GM12892 (cell line): ENCODE measurements around the gene AOPEP.

Source experiments
- DNase-seq: peaks from one replicate; pipeline ENCODE4 v3.0.0; 2011; ENCODE audit not compliant: insufficient read length
- FAIRE-seq: peaks from 2 replicates; lab custom pipeline; 2011; peaks lifted over from hg19 to GRCh38; lab: Jason Lieb, UNC
- POLR2A ChIP-seq: IDR thresholded peaks from 2 replicates; pipeline ENCODE4 v1.6.1; 2011; ENCODE audit warnings: low read depth, low read length, control low read depth
- POLR2AphosphoS5 ChIP-seq: IDR thresholded peaks from 2 replicates; pipeline ENCODE4 v1.6.1; 2011; ENCODE audit warnings: low read depth, low read length, control low read depth
- TAF1 ChIP-seq: IDR thresholded peaks from 2 replicates; pipeline ENCODE4 v1.6.1; 2011; ENCODE audit warnings: low read depth, mild to moderate bottlenecking, control low read depth, low read length, borderline replicate concordance

Gene AOPEP

GRCh38 chr9:94770334-94770733, 43.8 kb downstream of the AOPEP start:
- FAIRE-seq (no peak), DNase-seq (no peak)
- TF ChIP-seq TAF1: no peak
- no peak for TF ChIP-seq POLR2A
- no peak for TF ChIP-seq POLR2AphosphoS5

GRCh38 chr9:94771096-94771495, 44.6 kb downstream of the AOPEP start:
- DNase-seq (no peak), FAIRE-seq (no peak)
- TF ChIP-seq TAF1 (no peak), POLR2AphosphoS5 (no peak), POLR2A (no peak)

- no peak for FAIRE-seq
These were observed 45.6 kb downstream of the AOPEP start for GRCh38 chr9:94772144-94772543.

DNA sequence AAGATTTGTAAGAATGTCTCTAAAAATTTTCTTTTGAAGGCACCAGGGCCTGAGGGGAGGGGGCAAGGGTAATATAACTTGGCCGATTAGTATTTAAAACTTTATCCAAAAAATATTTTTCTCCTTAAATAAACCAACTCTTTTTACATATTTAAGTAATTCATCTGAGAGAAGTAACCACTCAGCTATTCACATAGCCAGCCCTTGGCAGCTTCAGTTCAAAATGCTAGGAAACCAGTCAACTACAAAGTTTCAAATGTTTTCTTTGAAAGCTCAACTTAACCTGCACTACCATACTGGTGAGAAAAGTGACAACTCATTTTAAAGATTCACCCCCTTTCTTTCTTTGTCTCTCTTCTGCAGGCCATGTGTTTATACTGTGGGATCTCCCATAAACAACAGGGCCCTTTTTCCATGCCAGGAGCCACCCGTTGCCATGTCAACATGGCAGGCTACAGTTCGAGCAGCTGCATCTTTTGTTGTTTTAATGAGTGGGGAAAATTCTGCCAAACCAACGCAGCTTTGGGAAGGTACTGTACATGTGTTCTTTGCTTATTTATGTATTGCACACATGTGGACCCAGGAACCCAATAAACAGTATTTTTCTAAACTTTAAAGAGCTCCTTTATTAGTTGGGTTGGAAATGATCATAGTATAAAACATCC, 46.3 kb downstream of the AOPEP start:
- TF ChIP-seq TAF1: no peak
- TF ChIP-seq POLR2AphosphoS5: no peak
- no peak for TF ChIP-seq POLR2A
- no peak for DNase-seq
- FAIRE-seq: no peak

More at GRCh38 chr9:94772144-94772543, 45.6 kb downstream of the AOPEP start:
- TF ChIP-seq POLR2AphosphoS5 (no peak), TAF1 (no peak), POLR2A (no peak)
- DNase-seq: no peak

DNA sequence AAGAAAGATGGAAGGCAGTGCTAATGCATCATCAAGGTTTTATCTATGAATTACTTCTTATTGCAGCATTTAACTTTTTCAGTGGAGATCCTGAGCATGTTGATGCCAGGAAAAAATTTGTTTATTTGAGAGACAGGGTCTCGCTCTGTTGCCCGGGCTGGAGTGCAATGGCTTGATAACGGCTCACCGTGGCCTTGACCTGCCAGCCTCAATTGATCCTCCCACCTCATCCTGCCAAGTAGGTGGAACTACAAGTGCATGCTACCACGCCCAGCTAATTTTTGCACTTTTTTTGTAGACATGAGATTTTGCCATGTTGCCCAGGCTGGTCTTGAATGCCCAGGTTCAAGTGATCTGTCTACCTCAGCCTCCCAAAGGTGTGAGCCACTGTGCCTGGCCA, 47.2 kb downstream of the AOPEP start:
- FAIRE-seq (no peak), DNase-seq (no peak)
- no peak for TF ChIP-seq TAF1
- TF ChIP-seq POLR2AphosphoS5: no peak
- no peak for TF ChIP-seq POLR2A

DNA sequence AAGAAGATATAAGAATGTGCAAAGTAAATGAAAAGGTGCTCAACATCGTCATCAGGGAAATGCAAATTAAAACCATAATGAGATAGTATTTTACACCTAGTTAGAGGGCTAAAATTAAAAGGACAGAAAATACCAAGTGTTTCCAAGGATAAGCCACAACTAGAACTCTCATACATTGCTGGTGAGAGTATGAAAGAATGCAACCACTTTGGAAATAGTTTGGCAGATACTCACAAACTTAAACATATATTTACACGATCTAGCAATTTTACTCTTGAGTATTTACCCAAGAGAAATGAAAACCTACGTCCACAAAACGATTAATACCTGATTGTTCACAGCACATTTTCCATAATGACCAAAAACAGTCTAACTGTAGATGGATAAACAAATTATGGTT, 51.5 kb downstream of the AOPEP start:
- TF ChIP-seq TAF1 (no peak), POLR2AphosphoS5 (no peak), POLR2A (no peak)
- FAIRE-seq: no peak
- no peak for DNase-seq

DNA sequence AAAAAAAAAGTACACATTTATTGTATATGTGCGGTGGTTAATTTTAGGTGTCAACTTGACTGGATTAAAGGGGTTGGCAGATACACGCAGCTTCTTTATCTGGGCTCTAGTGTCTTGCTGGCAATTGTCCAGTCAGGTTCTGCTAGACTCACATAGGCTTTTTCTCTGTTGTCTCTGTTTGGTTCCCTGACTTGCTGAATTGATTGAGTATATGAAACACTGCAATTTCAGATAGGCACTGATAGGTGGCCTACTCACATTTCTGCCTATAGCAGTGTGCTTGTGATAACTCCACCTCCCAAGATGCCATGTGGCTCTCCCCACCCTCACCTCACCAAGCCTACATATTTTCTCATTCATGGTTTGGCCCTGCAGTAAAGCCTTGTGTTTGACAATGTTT, 52.5 kb downstream of the AOPEP start:
- DNase-seq: no peak
- TF ChIP-seq TAF1 (no peak), POLR2AphosphoS5 (no peak), POLR2A (no peak)
- FAIRE-seq: no peak

DNA sequence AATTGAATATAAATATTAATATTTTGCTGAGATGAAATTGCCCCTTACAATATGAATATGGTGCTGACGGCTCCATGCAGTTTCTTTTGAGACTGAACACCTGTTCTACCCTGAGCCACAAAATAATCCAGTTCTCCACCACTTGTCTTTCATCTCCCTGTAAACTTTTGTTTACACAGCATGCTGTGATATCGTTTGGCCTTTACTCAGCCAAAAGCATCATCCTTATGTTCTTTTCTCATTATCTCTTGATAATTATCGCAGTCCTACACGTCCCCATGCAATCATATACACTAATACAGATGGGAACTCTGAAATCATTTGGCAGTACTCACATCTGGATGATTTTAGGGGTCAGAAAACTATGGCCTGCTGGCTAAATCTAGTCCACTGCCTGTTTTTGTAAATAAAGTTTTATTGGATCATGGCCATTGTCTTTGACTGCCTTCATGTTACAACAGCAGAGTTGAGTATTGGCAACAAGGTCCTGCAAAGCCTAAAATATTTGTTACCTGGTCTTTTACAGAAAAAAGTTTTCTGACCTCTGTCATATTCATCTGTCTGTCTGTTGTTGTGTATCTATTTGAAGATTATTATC, 53.3 kb downstream of the AOPEP start:
- FAIRE-seq: no peak
- no peak for DNase-seq
- TF ChIP-seq POLR2A: no peak
- TF ChIP-seq TAF1: no peak
- TF ChIP-seq POLR2AphosphoS5: no peak

DNA sequence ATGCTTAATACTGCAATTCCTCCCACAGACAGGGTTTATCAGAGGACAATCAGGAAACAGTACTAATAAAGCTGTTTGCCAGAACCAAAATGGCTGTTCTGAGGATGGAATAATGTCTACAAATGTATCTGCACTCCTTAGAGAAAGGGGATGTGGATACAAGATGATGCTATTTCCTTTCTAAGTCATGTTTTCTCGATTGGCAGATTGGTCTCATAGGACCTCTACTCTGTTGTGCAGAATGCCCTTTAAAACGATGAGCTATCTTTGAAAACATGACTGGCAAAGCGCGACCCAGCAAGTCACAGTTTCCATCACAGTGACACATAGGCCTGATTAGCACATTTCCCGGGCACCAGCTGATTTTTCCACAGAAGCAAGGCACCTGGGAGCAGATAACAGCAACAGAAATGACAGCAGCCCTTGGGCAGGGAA, 54.0 kb downstream of the AOPEP start:
- no peak for DNase-seq
- FAIRE-seq: peak; percentile 56
- TF ChIP-seq POLR2A (no peak), POLR2AphosphoS5 (no peak), TAF1 (no peak)

- TF ChIP-seq TAF1 (no peak), POLR2AphosphoS5 (no peak), POLR2A (no peak)
- DNase-seq (no peak), FAIRE-seq (no peak)
These were observed 56.0 kb downstream of the AOPEP start for GRCh38 chr9:94782355-94783101.

- no peak for TF ChIP-seq POLR2A
- TF ChIP-seq POLR2AphosphoS5: no peak
- TF ChIP-seq TAF1: no peak
- DNase-seq (no peak), FAIRE-seq (peak; percentile 33)
These were observed 56.7 kb downstream of the AOPEP start for GRCh38 chr9:94783102-94783682.
